ENCODE data around the gene ACTN1.
A peak's percentile ranks its signal among the peaks of the same experiment; 100 is the strongest.

DNA sequence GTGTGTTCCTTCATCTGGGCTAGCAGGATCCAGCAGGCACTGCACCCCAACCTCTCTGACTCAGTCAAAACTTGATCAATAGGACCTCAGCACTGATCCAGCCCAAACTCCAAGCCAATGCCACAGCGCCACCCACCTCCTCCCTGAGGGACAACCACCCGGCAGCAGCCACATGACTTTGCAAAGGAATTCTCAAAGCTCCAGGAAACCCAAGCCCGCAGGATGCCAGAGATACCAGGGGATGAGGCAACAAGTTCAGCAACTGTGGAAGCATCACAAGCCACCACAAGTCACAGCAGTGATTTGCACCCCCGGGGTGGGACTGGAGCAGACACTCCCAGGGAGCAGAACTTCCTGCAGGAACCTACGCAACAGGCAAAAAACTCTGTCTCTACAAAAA lies 37.3 kb downstream of the ACTN1 start:
- TF ChIP-seq CTCF (IDR thresholded peaks at IDR 0.05) (peak; percentile 56 to 73 (median 59)), POLR2AphosphoS5 (IDR thresholded peaks at IDR 0.05) (peak; percentile 73 to 86), POLR2A (IDR thresholded peaks at IDR 0.05; ENCODE audit: low read depth) (no peak)

All from esophagus muscularis mucosa (tissue), 3 donors.